ENCODE measurements around the gene ADARB1.

DNA sequence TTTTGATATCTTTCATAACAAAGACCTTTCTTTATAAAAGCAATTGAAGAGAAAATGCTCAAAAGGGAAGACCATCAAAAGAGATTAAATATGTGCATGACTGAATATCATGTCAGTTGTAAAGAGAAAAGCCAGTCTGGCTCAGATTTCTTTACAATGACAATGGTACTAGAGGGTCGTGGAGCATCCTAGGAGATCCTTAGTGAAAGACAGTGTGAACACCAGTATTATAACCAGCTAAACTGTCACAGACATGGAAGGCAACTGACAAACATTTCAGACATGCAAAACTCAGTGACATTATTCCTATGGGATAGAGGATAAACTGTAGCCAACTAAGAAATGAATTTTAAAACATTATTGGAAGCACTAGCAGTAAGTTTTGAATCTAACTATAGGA, 27.1 kb upstream of the ADARB1 start:
- TF ChIP-seq, protein P1, sequence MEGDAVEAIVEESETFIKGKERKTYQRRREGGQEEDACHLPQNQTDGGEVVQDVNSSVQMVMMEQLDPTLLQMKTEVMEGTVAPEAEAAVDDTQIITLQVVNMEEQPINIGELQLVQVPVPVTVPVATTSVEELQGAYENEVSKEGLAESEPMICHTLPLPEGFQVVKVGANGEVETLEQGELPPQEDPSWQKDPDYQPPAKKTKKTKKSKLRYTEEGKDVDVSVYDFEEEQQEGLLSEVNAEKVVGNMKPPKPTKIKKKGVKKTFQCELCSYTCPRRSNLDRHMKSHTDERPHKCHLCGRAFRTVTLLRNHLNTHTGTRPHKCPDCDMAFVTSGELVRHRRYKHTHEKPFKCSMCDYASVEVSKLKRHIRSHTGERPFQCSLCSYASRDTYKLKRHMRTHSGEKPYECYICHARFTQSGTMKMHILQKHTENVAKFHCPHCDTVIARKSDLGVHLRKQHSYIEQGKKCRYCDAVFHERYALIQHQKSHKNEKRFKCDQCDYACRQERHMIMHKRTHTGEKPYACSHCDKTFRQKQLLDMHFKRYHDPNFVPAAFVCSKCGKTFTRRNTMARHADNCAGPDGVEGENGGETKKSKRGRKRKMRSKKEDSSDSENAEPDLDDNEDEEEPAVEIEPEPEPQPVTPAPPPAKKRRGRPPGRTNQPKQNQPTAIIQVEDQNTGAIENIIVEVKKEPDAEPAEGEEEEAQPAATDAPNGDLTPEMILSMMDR (conservative IDR thresholded peaks at IDR 0.05): no peak
- no peak for TF ChIP-seq ZFX (IDR thresholded peaks at IDR 0.05)

Measured in C4-2B (cell line).